SK-N-SH (cell line): ENCODE results near the gene SATL1. TPM values are rescaled to one million over a fixed set of nuclear protein-coding genes. Genes with fewer than 3 reads are reported as not detected.

Experiments
- CTCF ChIA-PET: fragments of 300-600, 350-600 bp; formaldehyde crosslinking; extraction: SDS; loops from one replicate; lab custom pipeline; 2021; lab: Yijun Ruan, JAX
- POLR2A ChIA-PET: fragments of 350-600 bp; sonication (Branson Sonifier 250); formaldehyde crosslinking; extraction: SDS; loops from one replicate; lab custom pipeline; 2020; ENCODE audit warnings: antibody characterized with exemption, inconsistent platforms; lab: Yijun Ruan, JAX
- DNase-seq: peaks from one replicate; pipeline ENCODE4 v3.0.0; 2012
- H2AFZ ChIP-seq: fragments of 200-600 bp; sonication (generic); 2 replicates; pipeline ENCODE4 v1.8.1; 2016; ENCODE audit warnings: antibody characterized with exemption, mild to moderate bottlenecking, low read depth
- H3F3A ChIP-seq: fragments of 200-600 bp; sonication (generic); replicated peaks from 2 replicates; pipeline ENCODE3; 2016; ENCODE audit warnings: antibody characterized with exemption, mild to moderate bottlenecking; ENCODE audit not compliant: insufficient read depth
- H3K27ac ChIP-seq, 2 experiments: fragments of 200-500 bp in 1 of 2; fragments of 200-600 bp in 1 of 2; sonication (Bioruptor generic) in 1 of 2; sonication (generic), shearing (Covaris generic) in 1 of 2; 2 replicates each; pipeline versions ENCODE4 v1.5.1 to v1.6.1; 2014 to 2016; ENCODE audit warnings: low read depth in 2 of 2, inconsistent platforms in 1 of 2, low read length in 1 of 2, mild to moderate bottlenecking in 1 of 2, mixed read lengths in 1 of 2
- H3K27me3 ChIP-seq: fragments of 200-600 bp; sonication (generic), shearing (Covaris generic); 2 replicates; pipeline ENCODE4 v1.6.1; 2016; ENCODE audit warnings: mixed run types; ENCODE audit not compliant: insufficient read depth
- H3K36me3 ChIP-seq, 2 experiments: fragments of 200-500 bp in 1 of 2; fragments of 200-600 bp in 1 of 2; sonication (Bioruptor generic) in 1 of 2; sonication (generic) in 1 of 2; replicated peaks in 1 of 2; 2 replicates each; pipeline versions ENCODE3 to v1.5.1; 2014 to 2016; ENCODE audit warnings: low read length in 1 of 2, mild to moderate bottlenecking in 1 of 2; ENCODE audit not compliant: insufficient read depth in 2 of 2, control insufficient read depth in 1 of 2
- H3K4me1 ChIP-seq, 2 experiments: fragments of 200-500 bp in 1 of 2; fragments of 200-600 bp in 1 of 2; sonication (Bioruptor generic) in 1 of 2; sonication (generic), shearing (Covaris generic) in 1 of 2; 2 replicates each; pipeline versions ENCODE4 v1.5.1 to v1.6.1; 2014 to 2016; ENCODE audit warnings: low read depth in 1 of 2, low read length in 1 of 2, mixed run types in 1 of 2; ENCODE audit not compliant: insufficient read depth in 2 of 2, control insufficient read depth in 1 of 2
- H3K4me2 ChIP-seq: fragments of 200-600 bp; sonication (generic), shearing (Covaris generic); 2 replicates; pipeline ENCODE4 v1.6.1; 2017; ENCODE audit warnings: mixed run types
- H3K4me3 ChIP-seq, 2 experiments: fragments of 200-500 bp in 1 of 2; fragments of 200-600 bp in 1 of 2; sonication (Bioruptor generic) in 1 of 2; sonication (generic), shearing (Covaris generic) in 1 of 2; 2 replicates each; pipeline versions ENCODE4 v1.5.1 to v1.8.1; 2014 to 2016; ENCODE audit warnings: low read depth in 2 of 2, inconsistent platforms in 1 of 2, low read length in 1 of 2, mild to moderate bottlenecking in 1 of 2, mixed read lengths in 1 of 2, moderate library complexity in 1 of 2
- H3K79me2 ChIP-seq: fragments of 200-600 bp; sonication (generic); 2 replicates; pipeline ENCODE4 v1.8.1; 2017; ENCODE audit warnings: mild to moderate bottlenecking; ENCODE audit not compliant: insufficient read depth
- H3K9ac ChIP-seq: fragments of 200-600 bp; sonication (generic); 2 replicates; pipeline ENCODE4 v1.6.1; 2017; ENCODE audit warnings: mixed run types
- H3K9me2 ChIP-seq: fragments of 200-600 bp; sonication (generic); 2 replicates; pipeline ENCODE4 v1.6.1; 2017; ENCODE audit warnings: mixed run types
- H3K9me3 ChIP-seq: fragments of 200-600 bp; sonication (generic); 2 replicates; pipeline ENCODE4 v1.6.1; 2017; ENCODE audit warnings: mixed run types, mild to moderate bottlenecking, moderate library complexity
- H4K20me1 ChIP-seq: fragments of 200-600 bp; sonication (generic); 2 replicates; pipeline ENCODE4 v1.6.1; 2017; ENCODE audit warnings: mild to moderate bottlenecking, mixed run types; ENCODE audit not compliant: insufficient read depth
- FOSL2 ChIP-seq: IDR thresholded peaks from 2 replicates; pipeline ENCODE4 v1.4.0; 2012; ENCODE audit warnings: low read depth, mild to moderate bottlenecking, moderate library complexity, borderline replicate concordance
- FOXM1 ChIP-seq: IDR thresholded peaks from 2 replicates; pipeline ENCODE4 v1.4.0; 2012; ENCODE audit warnings: low read depth, mild to moderate bottlenecking
- GABPA ChIP-seq: IDR thresholded peaks from 2 replicates; pipeline ENCODE4 v1.4.0; 2012; ENCODE audit warnings: low read depth, mild to moderate bottlenecking
- GATA2 ChIP-seq: sonication (generic); formaldehyde crosslinking; IDR thresholded peaks from 2 replicates; pipeline ENCODE4 v1.5.0; 2020; ENCODE audit warnings: mild to moderate bottlenecking, missing genetic modification reagents
- JUND ChIP-seq: IDR thresholded peaks from 2 replicates; pipeline ENCODE4 v1.4.0; 2012
- MAX ChIP-seq: IDR thresholded peaks from 2 replicates; pipeline ENCODE4 v1.4.0; 2012; ENCODE audit warnings: low read depth
- MEF2A ChIP-seq: IDR thresholded peaks from 2 replicates; pipeline ENCODE4 v1.4.0; 2012; ENCODE audit warnings: low read depth, borderline replicate concordance
- MXI1 ChIP-seq: IDR thresholded peaks from 2 replicates; pipeline ENCODE4 v1.6.1; 2012; ENCODE audit warnings: mild to moderate bottlenecking, low read depth, low read length, improper control_type of control experiment
- NRF1 ChIP-seq: IDR thresholded peaks from 2 replicates; pipeline ENCODE4 v1.6.1; 2012; ENCODE audit warnings: low read depth, mild to moderate bottlenecking, low read length
- PBX3 ChIP-seq: IDR thresholded peaks from 2 replicates; pipeline ENCODE4; 2012
- POLR2AphosphoS5 ChIP-seq: IDR thresholded peaks from 2 replicates; pipeline ENCODE4 v1.6.1; 2012; ENCODE audit warnings: low read depth, low read length
- TAF1 ChIP-seq: IDR thresholded peaks from 2 replicates; pipeline ENCODE4 v1.6.1; 2012; ENCODE audit warnings: low read depth, mild to moderate bottlenecking, low read length, moderate library complexity, borderline replicate concordance
- TCF12 ChIP-seq: IDR thresholded peaks from 2 replicates; pipeline ENCODE4 v1.4.0; 2012
- TEAD4 ChIP-seq: IDR thresholded peaks from 2 replicates; pipeline ENCODE4 v1.4.0; 2012; ENCODE audit warnings: mild to moderate bottlenecking, borderline replicate concordance; ENCODE audit not compliant: insufficient read depth
- USF1 ChIP-seq: IDR thresholded peaks from 2 replicates; pipeline ENCODE4 v1.4.0; 2012; ENCODE audit warnings: low read depth, borderline replicate concordance
- USF2 ChIP-seq: fragments of 150-350 bp; IDR thresholded peaks from 2 replicates; pipeline ENCODE4 v1.6.1; 2017; ENCODE audit warnings: antibody characterized with exemption, low read length, low read depth, borderline replicate concordance
- YY1 ChIP-seq: IDR thresholded peaks from 2 replicates; pipeline ENCODE4 v1.4.0; 2012; ENCODE audit warnings: low read depth, mild to moderate bottlenecking
- ZBTB33 ChIP-seq: IDR thresholded peaks from 2 replicates; pipeline ENCODE4 v1.4.0; 2012; ENCODE audit warnings: low read depth, borderline replicate concordance
- WGBS: methylation state at CpG from one replicate; pipeline ENCODE4 v1.1.6; 2017; ENCODE audit warnings: low lambda C conversion rate; 5-methylcytosine and 5-hydroxymethylcytosine counted together
- polyA plus RNA-seq, 3 experiments: library from polyadenylated mRNA; depleted of rRNA; stranded (reverse); fragments of >200 nt; gene quantifications; 2 replicates each; pipeline ENCODE4 v1.2.3, GENCODE V29; 2012

SATL1 gene
- polyA plus RNA-seq, 1 of the 3 experiments (the other 2 are of a cell fraction), result not detected

GRCh38 chrX:85109235-85109634, 134.3 kb downstream of the SATL1 start (continued):
- TF ChIP-seq MXI1 (no peak), NRF1 (no peak), TCF12 (no peak), MAX (no peak), MEF2A (no peak), JUND (no peak), ZBTB33 (no peak)
- TF ChIP-seq, all 33 proteins: peak for 4

GRCh38 chrX:85108165-85108564, 135.4 kb downstream of the SATL1 start:
- H3K4me3 ChIP-seq, result no peak overlapping the region
- no peak overlapping the region for H2AFZ ChIP-seq
- no peak overlapping the region for H3K27ac ChIP-seq
- H3K4me1 ChIP-seq, result no peaks in the 10 kb centered on the region
- H3K4me2 ChIP-seq, result no peak overlapping the region
- H4K20me1 ChIP-seq, result no peaks in the 10 kb centered on the region
- H3K9me2 ChIP-seq, result no peaks in the 10 kb centered on the region
- no peak overlapping the region for H3K9ac ChIP-seq
- ChIA-PET POLR2A (no interaction called here), CTCF (no interaction called here)
- no peaks in the 10 kb centered on the region for H3K79me2 ChIP-seq
- H3K36me3 ChIP-seq, result no peaks in the 10 kb centered on the region
- 46% methylated on average over 2 of the region's 2 CpGs for WGBS
- no peak for DNase-seq
- 0 out of 2 replicates have a peak, but pooled peaks cover 5% of the 10 kb centered on the region for H3K27me3 ChIP-seq
- H3K9me3 ChIP-seq, result no peaks in the 10 kb centered on the region
- TF ChIP-seq GABPA (no peak), YY1 (no peak), USF2 (no peak), FOSL2 (no peak), USF1 (no peak), POLR2AphosphoS5 (no peak), GATA2 (no peak), FOXM1 (no peak), MEF2A (no peak), TAF1 (no peak), JUND (no peak), MXI1 (no peak), PBX3 (no peak), TEAD4 (no peak)
- no peaks in the 10 kb centered on the region for H3F3A ChIP-seq
